ENCODE measurements around the gene NAPA.

Gene NAPA

GRCh38 chr19:47514151-47514868, 553 bp downstream of the NAPA start:
- Histone ChIP-seq H3K27me3 (replicated peaks; ENCODE audit: control insufficient read depth, insufficient read depth, low read length) (no peaks in the 10 kb centered on the region), H3K36me3 (ENCODE audit: control insufficient read depth, insufficient read depth, low read length) (peaks cover 14% of the 10 kb centered on the region), H3K4me3 (replicated peaks; ENCODE audit: low read depth, low read length) (peak overlapping the region; percentile 100)
- no peak for DNase-seq (ENCODE audit: extremely low read depth, insufficient read length)
- TF ChIP-seq CTCF (IDR thresholded peaks at IDR 0.05; ENCODE audit: insufficient read depth, low read length, poor library complexity, severe bottlenecking), result no peak

GRCh38 chr19:47512948-47513319, 1.9 kb downstream of the NAPA start:
- TF ChIP-seq CTCF (IDR thresholded peaks at IDR 0.05; ENCODE audit: insufficient read depth, low read length, poor library complexity, severe bottlenecking), result no peak
- Histone ChIP-seq H3K36me3 (ENCODE audit: control insufficient read depth, insufficient read depth, low read length) (peaks cover 16% of the 10 kb centered on the region), H3K27me3 (replicated peaks; ENCODE audit: control insufficient read depth, insufficient read depth, low read length) (no peaks in the 10 kb centered on the region), H3K4me3 (replicated peaks; ENCODE audit: low read depth, low read length) (peak overlapping the region; percentile 100)
- no peak for DNase-seq (ENCODE audit: extremely low read depth, insufficient read length)

GRCh38 chr19:47512183-47512947, 2.5 kb downstream of the NAPA start:
- TF ChIP-seq CTCF (IDR thresholded peaks at IDR 0.05; ENCODE audit: insufficient read depth, low read length, poor library complexity, severe bottlenecking), result no peak
- no peaks in the 10 kb centered on the region for H3K27me3 ChIP-seq (replicated peaks; ENCODE audit: control insufficient read depth, insufficient read depth, low read length)
- H3K36me3 ChIP-seq (ENCODE audit: control insufficient read depth, insufficient read depth, low read length), result peaks cover 16% of the 10 kb centered on the region
- DNase-seq (ENCODE audit: extremely low read depth, insufficient read length), result no peak
- H3K4me3 ChIP-seq (replicated peaks; ENCODE audit: low read depth, low read length), result peak overlapping the region; percentile 100

- Histone ChIP-seq H3K27me3 (replicated peaks; ENCODE audit: control insufficient read depth, insufficient read depth, low read length) (no peaks in the 10 kb centered on the region), H3K4me3 (replicated peaks; ENCODE audit: low read depth, low read length) (no peak overlapping the region), H3K36me3 (ENCODE audit: control insufficient read depth, insufficient read depth, low read length) (peaks cover 16% of the 10 kb centered on the region)
- no peak for TF ChIP-seq CTCF (IDR thresholded peaks at IDR 0.05; ENCODE audit: insufficient read depth, low read length, poor library complexity, severe bottlenecking)
- DNase-seq (ENCODE audit: extremely low read depth, insufficient read length), result no peak
These were observed 3.2 kb downstream of the NAPA start for GRCh38 chr19:47511681-47512080.

- no peak for TF ChIP-seq CTCF (IDR thresholded peaks at IDR 0.05; ENCODE audit: insufficient read depth, low read length, poor library complexity, severe bottlenecking)
- DNase-seq (ENCODE audit: extremely low read depth, insufficient read length), result no peak
- Histone ChIP-seq H3K27me3 (replicated peaks; ENCODE audit: control insufficient read depth, insufficient read depth, low read length) (no peaks in the 10 kb centered on the region), H3K36me3 (ENCODE audit: control insufficient read depth, insufficient read depth, low read length) (peaks cover 16% of the 10 kb centered on the region), H3K4me3 (replicated peaks; ENCODE audit: low read depth, low read length) (no peak overlapping the region)
These were observed 3.7 kb downstream of the NAPA start for GRCh38 chr19:47511128-47511517.
